ENCODE results near the gene SETBP1. TPM values are rescaled to one million over a fixed set of nuclear protein-coding genes. Genes with fewer than 3 reads are reported as not detected.

SETBP1 gene
- total and polyA plus RNA-seq, 2 of the 8 experiments (the other 6 are each of a cell fraction or from before 2014, with no cell fraction given) = 2.0 to 6.5 TPM

- no peak for TF ChIP-seq SUZ12 (IDR thresholded peaks at IDR 0.05; ENCODE audit: low read length)
These were observed 280.8 kb downstream of the SETBP1 start (continued) for GRCh38 chr18:44961288-44961995.

Data from H1 (cell line).